Large intestine (tissue), 3 donors: ENCODE measurements around the gene ING4. TPM values are rescaled to one million over a fixed set of nuclear protein-coding genes. Genes with fewer than 3 reads are reported as not detected.
A peak's percentile ranks its signal among the peaks of the same experiment; 100 is the strongest.

ENCODE experiments used
- DNase-seq, 2 donors: peaks; one replicate each; pipeline versions ENCODE4 v3.0.0 to v3.0.0-alpha.2; 2013
- H3K27ac ChIP-seq: one replicate; pipeline ENCODE4 v1.5.1; 2013; ENCODE audit warnings: low read length
- H3K27me3 ChIP-seq: 2 replicates; pipeline ENCODE4 v1.6.1; 2013; ENCODE audit warnings: low read length; ENCODE audit not compliant: control insufficient read depth, insufficient read depth
- H3K36me3 ChIP-seq: 2 replicates; pipeline ENCODE4 v1.6.1; 2013; ENCODE audit warnings: low read length; ENCODE audit not compliant: control insufficient read depth, insufficient read depth
- H3K4me1 ChIP-seq: one replicate; pipeline ENCODE4 v1.6.1; 2013; ENCODE audit warnings: low read length; ENCODE audit not compliant: control insufficient read depth, insufficient read depth
- H3K4me3 ChIP-seq: one replicate; pipeline ENCODE4 v1.5.1; 2013; ENCODE audit warnings: low read length
- H3K9me3 ChIP-seq: one replicate; pipeline ENCODE4 v1.6.1; 2013; ENCODE audit warnings: mild to moderate bottlenecking, low read depth, low read length, moderate library complexity; ENCODE audit not compliant: control insufficient read depth
- WGBS: methylation state at CpG from one replicate; pipeline ENCODE4 v1.1.5; 2013; ENCODE audit warnings: low lambda C conversion rate; ENCODE audit not compliant: insufficient coverage; 5-methylcytosine and 5-hydroxymethylcytosine counted together
- polyA plus RNA-seq: library from polyadenylated mRNA; unstranded; fragments of 120-200 nt; gene quantifications from one replicate; pipeline ENCODE4 v1.2.1, GENCODE V29; 2013

ING4 gene
- polyA plus RNA-seq, 1 donor, result 61.1 TPM

- DNase-seq, result peak; percentile 67 to 70
- Histone ChIP-seq H3K27ac (no peak overlapping the region), H3K4me1 (no peaks in the 10 kb centered on the region), H3K27me3 (peaks cover 3% of the 10 kb centered on the region), H3K9me3 (no peaks in the 10 kb centered on the region), H3K4me3 (peak overlapping the region; percentile 19), H3K36me3 (peaks cover 5% of the 10 kb centered on the region)
- WGBS, result no CpG with 5 or more reads among the region's 88 CpGs
Measured at GRCh38 chr12:6620137-6620884, 42.6 kb downstream of the ING4 start.

GRCh38 chr12:6618483-6619225 lies 44.3 kb downstream of the ING4 start:
- Histone ChIP-seq H3K4me3 (no peak overlapping the region), H3K27me3 (peaks cover 3% of the 10 kb centered on the region), H3K27ac (no peak overlapping the region), H3K4me1 (peaks cover 9% of the 10 kb centered on the region), H3K9me3 (no peaks in the 10 kb centered on the region), H3K36me3 (peaks cover 4% of the 10 kb centered on the region)
- WGBS, result no CpG with 5 or more reads among the region's 5 CpGs
- DNase-seq, result no peak

DNA sequence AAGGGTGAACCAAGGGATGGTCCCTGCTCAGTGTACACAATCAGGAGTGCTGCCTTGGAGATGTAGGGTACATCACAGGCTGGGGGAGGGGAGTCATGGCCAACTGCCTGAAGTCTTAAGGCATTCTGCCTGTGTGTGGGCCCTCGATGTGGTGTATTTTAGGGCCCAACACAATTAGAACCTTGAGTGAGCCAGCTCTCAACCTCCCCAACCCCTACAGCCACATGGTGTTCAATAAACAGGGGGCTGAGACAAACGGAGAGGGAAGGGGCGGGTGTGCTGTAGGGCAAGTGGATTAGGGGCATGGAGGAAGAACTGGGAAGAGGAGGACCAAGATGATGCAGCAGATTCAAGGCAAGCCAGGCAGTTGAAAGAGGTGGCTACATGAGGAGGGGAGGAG lies 47.1 kb downstream of the ING4 start:
- H3K27ac ChIP-seq, result no peak overlapping the region

GRCh38 chr12:6614513-6615172 lies 48.3 kb downstream of the ING4 start:
- no peaks in the 10 kb centered on the region for H3K27me3 ChIP-seq
- peak in 1 of 2 donors; percentile 48 for DNase-seq
- peak overlapping the region; percentile 96 for H3K27ac ChIP-seq
- no peak overlapping the region for H3K4me3 ChIP-seq
- no peaks in the 10 kb centered on the region for H3K9me3 ChIP-seq
- WGBS, result 60% methylated on average over 1 of the region's 7 CpGs
- peaks cover 29% of the 10 kb centered on the region for H3K4me1 ChIP-seq
- no peaks in the 10 kb centered on the region for H3K36me3 ChIP-seq

More for the DNA sequence above, 47.1 kb downstream of the ING4 start:
- Histone ChIP-seq H3K27me3 (peaks cover 3% of the 10 kb centered on the region), H3K9me3 (no peaks in the 10 kb centered on the region), H3K36me3 (peaks cover 4% of the 10 kb centered on the region), H3K4me1 (peaks cover 29% of the 10 kb centered on the region), H3K4me3 (no peak overlapping the region)
- WGBS, result no CpG with 5 or more reads among the region's 3 CpGs
- DNase-seq, result no peak

- Histone ChIP-seq H3K4me3 (no peak overlapping the region), H3K27ac (peak overlapping the region; percentile 96), H3K27me3 (no peaks in the 10 kb centered on the region), H3K36me3 (no peaks in the 10 kb centered on the region), H3K4me1 (peaks cover 29% of the 10 kb centered on the region), H3K9me3 (no peaks in the 10 kb centered on the region)
- WGBS, result no CpG with 5 or more reads among the region's 21 CpGs
- peak; percentile 98 to 100 for DNase-seq
Measured at GRCh38 chr12:6613776-6614512, 49.0 kb downstream of the ING4 start.

- peak; percentile 86 to 93 for DNase-seq
- Histone ChIP-seq H3K4me1 (peaks cover 29% of the 10 kb centered on the region), H3K27ac (peak overlapping the region; percentile 95), H3K27me3 (no peaks in the 10 kb centered on the region), H3K4me3 (peak overlapping the region; percentile 37), H3K9me3 (no peaks in the 10 kb centered on the region), H3K36me3 (no peaks in the 10 kb centered on the region)
- no CpG with 5 or more reads among the region's 17 CpGs for WGBS
Measured at GRCh38 chr12:6613015-6613775, 49.7 kb downstream of the ING4 start.

- Histone ChIP-seq H3K36me3 (no peaks in the 10 kb centered on the region), H3K4me1 (peaks cover 31% of the 10 kb centered on the region), H3K9me3 (no peaks in the 10 kb centered on the region), H3K27me3 (no peaks in the 10 kb centered on the region), H3K27ac (peak overlapping the region; percentile 95), H3K4me3 (no peak overlapping the region)
- no CpG with 5 or more reads among the region's 7 CpGs for WGBS
- DNase-seq, result no peak
Measured at GRCh38 chr12:6612652-6613014, 50.3 kb downstream of the ING4 start.

- Histone ChIP-seq H3K4me1 (peaks cover 32% of the 10 kb centered on the region), H3K27ac (peak overlapping the region; percentile 95), H3K27me3 (no peaks in the 10 kb centered on the region), H3K4me3 (no peak overlapping the region), H3K9me3 (no peaks in the 10 kb centered on the region), H3K36me3 (no peaks in the 10 kb centered on the region)
- WGBS, result no CpG with 5 or more reads among the region's 6 CpGs
- DNase-seq, result peak in 1 of 2 donors; percentile 27
Measured at GRCh38 chr12:6612247-6612646, 50.7 kb downstream of the ING4 start.

GRCh38 chr12:6608592-6609281 lies 54.2 kb downstream of the ING4 start:
- Histone ChIP-seq H3K4me3 (no peak overlapping the region), H3K4me1 (peaks cover 44% of the 10 kb centered on the region), H3K27me3 (no peaks in the 10 kb centered on the region), H3K27ac (peak overlapping the region; percentile 93), H3K36me3 (peaks cover 21% of the 10 kb centered on the region), H3K9me3 (no peaks in the 10 kb centered on the region)
- WGBS, result no CpG with 5 or more reads among the region's 8 CpGs
- DNase-seq, result peak in 1 of 2 donors; percentile 45
